Glutamatergic neuron (in vitro differentiated cells): Measurements from ENCODE around the gene PLEKHM2. TPM values are rescaled to one million over a fixed set of nuclear protein-coding genes. Genes with fewer than 3 reads are reported as not detected.
A peak's percentile ranks its signal among the peaks of the same experiment; 100 is the strongest.

Experiments used
- DNase-seq: peaks from one replicate; pipeline ENCODE4 v3.0.0; 2022
- H3K27ac Mint-ChIP-seq: one replicate; pipeline ENCODE4 v1.8.0; 2020; ENCODE audit warnings: mild to moderate bottlenecking, mixed read lengths, inconsistent platforms; ENCODE audit not compliant: unreplicated experiment
- H3K27me3 Mint-ChIP-seq: one replicate; pipeline ENCODE4 v1.8.0; 2020; ENCODE audit warnings: mild to moderate bottlenecking, moderate library complexity, mixed read lengths, inconsistent platforms; ENCODE audit not compliant: unreplicated experiment
- H3K36me3 Mint-ChIP-seq: one replicate; pipeline ENCODE4 v1.8.0; 2020; ENCODE audit warnings: mild to moderate bottlenecking, mixed read lengths, inconsistent platforms; ENCODE audit not compliant: unreplicated experiment
- H3K4me1 Mint-ChIP-seq: one replicate; pipeline ENCODE4 v1.8.0; 2020; ENCODE audit warnings: mild to moderate bottlenecking, low read depth, mixed read lengths, inconsistent platforms; ENCODE audit not compliant: unreplicated experiment
- H3K4me3 Mint-ChIP-seq: one replicate; pipeline ENCODE4 v1.8.0; 2020; ENCODE audit warnings: mild to moderate bottlenecking, mixed read lengths, inconsistent platforms; ENCODE audit not compliant: unreplicated experiment
- H3K9me3 Mint-ChIP-seq: one replicate; pipeline ENCODE4 v1.8.0; 2020; ENCODE audit warnings: mild to moderate bottlenecking, moderate library complexity, mixed read lengths, inconsistent platforms; ENCODE audit not compliant: unreplicated experiment
- total RNA-seq: library from RNA; stranded (reverse); fragmentation: NEBNext Ultra II Directional; extraction: Animal tissue kit (Norgen Biotek cat#: 25700); gene quantifications from one replicate; pipeline ENCODE4 v1.2.1, GENCODE V29; 2021; ENCODE audit not compliant: unreplicated experiment
- TF ChIP-seq, protein P1 (sequence below): fragments of 200-600 bp; sonication (generic); IDR thresholded peaks from one replicate; pipeline ENCODE4 v1.5.0; 2021; ENCODE audit not compliant: partially characterized antibody, unreplicated experiment

Gene PLEKHM2
- total RNA-seq, 1 donor from 2014 or later = 66.9 TPM

DNA sequence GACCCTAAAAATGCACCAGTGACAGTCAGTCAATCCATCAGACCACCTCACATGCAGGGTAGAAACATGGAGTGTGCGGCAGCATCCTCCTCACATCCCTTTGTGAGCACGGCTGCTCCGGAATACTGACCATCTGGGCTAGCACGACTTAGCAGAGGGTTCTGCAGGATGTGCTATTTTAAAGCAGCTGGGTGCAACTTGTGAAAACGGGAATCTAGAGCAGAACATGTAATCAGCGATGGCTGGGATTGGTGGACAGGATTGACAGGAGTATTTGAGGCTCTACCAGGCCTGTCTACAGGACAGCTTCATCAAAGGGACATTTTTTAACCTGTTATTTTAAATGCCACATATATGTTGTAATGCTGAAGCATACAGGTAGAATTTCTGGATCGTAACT lies 16.8 kb upstream of the PLEKHM2 start:
- peak overlapping the region; percentile 74 for H3K4me3 Mint-ChIP-seq
- peaks cover 15% of the 10 kb centered on the region for H3K4me1 Mint-ChIP-seq
- DNase-seq = peak; percentile 68
- TF ChIP-seq, protein P1, sequence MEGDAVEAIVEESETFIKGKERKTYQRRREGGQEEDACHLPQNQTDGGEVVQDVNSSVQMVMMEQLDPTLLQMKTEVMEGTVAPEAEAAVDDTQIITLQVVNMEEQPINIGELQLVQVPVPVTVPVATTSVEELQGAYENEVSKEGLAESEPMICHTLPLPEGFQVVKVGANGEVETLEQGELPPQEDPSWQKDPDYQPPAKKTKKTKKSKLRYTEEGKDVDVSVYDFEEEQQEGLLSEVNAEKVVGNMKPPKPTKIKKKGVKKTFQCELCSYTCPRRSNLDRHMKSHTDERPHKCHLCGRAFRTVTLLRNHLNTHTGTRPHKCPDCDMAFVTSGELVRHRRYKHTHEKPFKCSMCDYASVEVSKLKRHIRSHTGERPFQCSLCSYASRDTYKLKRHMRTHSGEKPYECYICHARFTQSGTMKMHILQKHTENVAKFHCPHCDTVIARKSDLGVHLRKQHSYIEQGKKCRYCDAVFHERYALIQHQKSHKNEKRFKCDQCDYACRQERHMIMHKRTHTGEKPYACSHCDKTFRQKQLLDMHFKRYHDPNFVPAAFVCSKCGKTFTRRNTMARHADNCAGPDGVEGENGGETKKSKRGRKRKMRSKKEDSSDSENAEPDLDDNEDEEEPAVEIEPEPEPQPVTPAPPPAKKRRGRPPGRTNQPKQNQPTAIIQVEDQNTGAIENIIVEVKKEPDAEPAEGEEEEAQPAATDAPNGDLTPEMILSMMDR = no peak
- H3K27me3 Mint-ChIP-seq = peaks cover 5% of the 10 kb centered on the region
- peaks cover 4% of the 10 kb centered on the region for H3K9me3 Mint-ChIP-seq
- H3K27ac Mint-ChIP-seq = peak overlapping the region; percentile 92
- H3K36me3 Mint-ChIP-seq = no peaks in the 10 kb centered on the region

DNA sequence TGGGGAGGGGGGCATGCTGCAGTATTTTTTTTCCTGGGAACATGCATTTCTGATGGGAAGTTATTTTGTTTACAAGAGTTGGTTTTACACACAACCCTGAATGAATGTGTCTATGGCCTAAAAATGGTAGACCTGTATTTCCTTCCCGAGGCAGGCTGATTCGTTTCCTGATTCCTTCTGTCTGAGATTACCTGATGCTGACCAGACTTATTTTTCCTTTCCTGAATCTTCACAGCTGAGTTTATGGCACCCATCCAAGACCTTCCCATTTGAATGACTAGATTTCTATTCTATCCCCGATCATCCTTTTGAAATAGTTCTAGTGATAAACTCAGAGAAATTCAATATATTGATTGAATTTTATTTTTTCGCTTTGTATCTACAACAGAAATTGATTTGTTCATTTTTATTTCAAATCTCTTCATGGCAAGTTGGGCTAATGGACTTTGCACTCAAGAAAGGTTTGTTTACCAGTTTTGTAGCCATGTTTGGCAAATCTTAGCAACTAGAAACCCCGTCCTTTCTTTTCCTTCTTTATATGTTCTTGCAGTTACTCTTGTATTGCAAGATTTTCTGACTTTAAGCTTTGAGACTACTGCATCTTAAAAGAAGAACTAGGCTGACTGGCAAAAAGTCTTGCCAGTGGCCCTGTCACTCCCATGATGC lies 15.9 kb upstream of the PLEKHM2 start:
- Mint-ChIP-seq H3K27me3 (peaks cover 5% of the 10 kb centered on the region), H3K27ac (peak overlapping the region; percentile 92), H3K4me1 (peaks cover 15% of the 10 kb centered on the region)

DNA sequence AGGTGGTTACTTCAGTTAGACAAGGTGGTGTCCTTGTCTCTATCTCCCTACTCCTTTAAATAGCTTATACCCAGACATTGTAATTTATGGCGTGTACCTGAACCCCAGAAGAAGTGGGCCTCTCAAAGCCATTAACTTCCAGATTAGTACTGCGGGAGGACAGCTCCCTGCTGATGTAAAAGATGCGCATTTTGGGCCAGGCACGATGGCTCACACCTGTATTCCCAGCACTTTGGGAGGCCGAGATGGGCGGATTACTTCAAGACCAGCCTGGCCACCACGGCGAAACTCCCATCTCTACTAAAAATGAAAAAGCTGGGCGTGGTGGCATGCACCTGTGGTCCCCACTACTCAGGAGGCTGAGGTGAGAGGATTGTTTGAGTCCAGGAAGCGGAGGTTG lies 15.0 kb upstream of the PLEKHM2 start:
- no peak overlapping the region for H3K27ac Mint-ChIP-seq
- TF ChIP-seq, protein P1 = no peak
- H3K4me3 Mint-ChIP-seq = no peak overlapping the region
- H3K4me1 Mint-ChIP-seq = peaks cover 15% of the 10 kb centered on the region
- H3K27me3 Mint-ChIP-seq = peaks cover 5% of the 10 kb centered on the region
- peaks cover 4% of the 10 kb centered on the region for H3K9me3 Mint-ChIP-seq
- DNase-seq = no peak
- no peaks in the 10 kb centered on the region for H3K36me3 Mint-ChIP-seq

More for the DNA sequence above, 15.9 kb upstream of the PLEKHM2 start:
- peak overlapping the region; percentile 18 for H3K4me3 Mint-ChIP-seq
- DNase-seq = no peak
- H3K36me3 Mint-ChIP-seq = no peaks in the 10 kb centered on the region
- peaks cover 4% of the 10 kb centered on the region for H3K9me3 Mint-ChIP-seq
- TF ChIP-seq, protein P1 = no peak

DNA sequence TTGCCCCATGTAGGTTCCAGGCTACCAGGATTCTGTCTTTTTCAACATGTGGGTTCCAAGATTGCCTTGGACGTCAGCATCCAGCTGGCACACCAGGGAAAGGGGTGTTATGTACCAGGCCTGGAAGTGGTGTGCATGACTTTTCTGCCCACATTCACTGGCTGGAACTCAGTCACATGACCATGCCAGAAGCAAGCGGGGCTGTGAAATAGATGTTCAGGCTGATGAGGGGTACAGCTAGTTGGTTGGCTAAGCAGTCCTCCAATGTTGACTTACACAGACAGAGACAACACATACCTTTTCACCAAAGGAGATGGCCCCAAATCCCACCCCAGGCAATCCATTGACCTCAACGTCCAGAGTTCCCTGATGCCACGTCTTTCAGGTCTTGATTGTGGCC lies 14.3 kb upstream of the PLEKHM2 start:
- no peak overlapping the region for H3K27ac Mint-ChIP-seq

DNA sequence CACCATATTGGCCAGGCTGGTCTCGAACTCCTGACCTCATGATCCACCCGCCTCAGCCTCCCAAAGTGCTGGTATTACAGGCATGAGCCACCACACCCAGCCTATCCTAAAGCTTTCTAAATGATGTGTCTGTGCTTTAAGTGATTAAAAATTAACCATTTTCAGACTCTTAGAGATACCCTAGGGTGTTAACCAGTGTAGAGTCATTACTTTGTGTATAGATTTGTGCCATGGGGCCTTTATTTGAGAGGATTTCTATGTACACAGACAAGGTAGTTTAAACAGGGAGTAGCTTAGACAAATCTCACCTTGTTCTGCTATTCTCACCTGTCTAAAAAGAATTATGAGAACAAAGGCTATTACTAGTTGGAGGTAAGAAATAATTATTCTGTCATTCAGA lies 12.7 kb upstream of the PLEKHM2 start:
- Mint-ChIP-seq H3K27ac (no peak overlapping the region), H3K4me1 (peaks cover 13% of the 10 kb centered on the region), H3K36me3 (no peaks in the 10 kb centered on the region), H3K27me3 (peaks cover 5% of the 10 kb centered on the region), H3K4me3 (no peak overlapping the region), H3K9me3 (peaks cover 4% of the 10 kb centered on the region)
- TF ChIP-seq, protein P1 = no peak
- DNase-seq = no peak

More for the DNA sequence above, 14.3 kb upstream of the PLEKHM2 start:
- no peak for DNase-seq
- TF ChIP-seq, protein P1 = no peak
- no peak overlapping the region for H3K4me3 Mint-ChIP-seq
- H3K27me3 Mint-ChIP-seq = peaks cover 5% of the 10 kb centered on the region
- H3K36me3 Mint-ChIP-seq = no peaks in the 10 kb centered on the region
- H3K9me3 Mint-ChIP-seq = peaks cover 4% of the 10 kb centered on the region
- H3K4me1 Mint-ChIP-seq = peaks cover 15% of the 10 kb centered on the region
